ENCODE measurements around the gene OSBPL3.

Gene OSBPL3

GRCh38 chr7:24955313-24955712 is 24.7 kb downstream of the OSBPL3 start:
- no peak for DNase-seq (ENCODE audit: low spot score)

GRCh38 chr7:24952464-24952863 is 27.5 kb downstream of the OSBPL3 start:
- DNase-seq (ENCODE audit: low spot score), result no peak

- no peak for DNase-seq (ENCODE audit: low spot score)
Observed at GRCh38 chr7:24951441-24951980, 28.5 kb downstream of the OSBPL3 start.

DNA sequence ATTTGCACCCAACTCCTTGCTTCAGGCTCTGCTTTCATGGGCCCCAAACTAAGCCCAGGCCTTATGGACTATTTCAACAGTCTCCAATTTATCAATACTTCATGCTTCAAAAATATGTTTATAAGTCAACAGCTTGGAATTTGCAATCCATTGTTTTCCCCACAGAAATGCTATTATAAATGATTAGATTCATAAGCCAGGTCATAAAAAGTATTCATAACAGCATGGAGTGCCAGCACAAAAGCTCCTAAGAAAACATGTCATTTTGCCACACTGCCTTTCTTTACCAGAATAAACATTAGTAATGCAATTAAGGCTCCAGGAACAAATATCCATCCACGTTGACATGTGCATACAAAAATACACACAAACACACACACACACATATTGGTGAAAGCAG is 30.1 kb downstream of the OSBPL3 start:
- no peak for DNase-seq (ENCODE audit: low spot score)

- DNase-seq (ENCODE audit: low spot score), result no peak
Observed at GRCh38 chr7:24948739-24949138, 31.2 kb downstream of the OSBPL3 start.

DNA sequence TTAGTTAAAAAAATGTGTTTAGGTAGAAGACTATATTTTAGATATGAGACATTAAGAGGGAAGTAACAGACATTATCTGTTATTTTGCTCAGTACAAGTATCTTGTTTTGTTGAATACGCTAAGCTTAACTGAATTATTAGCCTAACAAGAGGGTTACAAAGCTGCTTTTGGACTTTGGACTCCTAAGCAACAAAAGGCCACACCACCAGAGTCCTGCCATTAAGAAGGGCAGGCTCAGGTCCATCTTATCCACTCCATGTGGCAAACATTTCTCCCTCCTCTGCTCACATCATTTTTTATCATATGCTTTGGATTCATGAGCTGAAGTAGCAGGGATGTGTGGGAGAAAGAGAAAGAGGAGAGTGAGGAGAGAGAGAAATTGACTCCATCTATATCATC is 33.5 kb downstream of the OSBPL3 start:
- DNase-seq (ENCODE audit: low spot score), result no peak

- DNase-seq (ENCODE audit: low spot score), result no peak
Observed at GRCh38 chr7:24945899-24946298, 34.1 kb downstream of the OSBPL3 start.

- no peak for DNase-seq (ENCODE audit: low spot score)
Observed at GRCh38 chr7:24943096-24943948, 36.7 kb downstream of the OSBPL3 start.

DNA sequence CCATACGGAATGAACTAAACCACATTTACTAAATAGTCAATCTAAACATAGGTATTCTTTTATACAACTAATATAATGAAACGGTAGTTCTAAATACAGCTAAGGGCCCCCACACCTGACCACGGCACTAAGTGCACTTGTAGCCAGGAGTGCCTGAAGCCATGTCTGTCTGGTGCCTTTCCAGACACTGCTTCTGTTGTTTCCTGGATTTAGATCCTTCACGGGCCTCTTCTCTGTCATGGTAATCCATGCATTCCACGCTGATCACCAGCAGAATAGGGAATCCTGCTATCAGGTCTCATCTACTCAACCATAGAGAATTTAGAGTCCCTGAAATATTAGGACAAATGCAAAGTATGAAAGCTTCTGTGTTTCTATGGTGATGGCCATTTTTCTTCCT is 37.8 kb downstream of the OSBPL3 start:
- DNase-seq (ENCODE audit: low spot score), result no peak

DNA sequence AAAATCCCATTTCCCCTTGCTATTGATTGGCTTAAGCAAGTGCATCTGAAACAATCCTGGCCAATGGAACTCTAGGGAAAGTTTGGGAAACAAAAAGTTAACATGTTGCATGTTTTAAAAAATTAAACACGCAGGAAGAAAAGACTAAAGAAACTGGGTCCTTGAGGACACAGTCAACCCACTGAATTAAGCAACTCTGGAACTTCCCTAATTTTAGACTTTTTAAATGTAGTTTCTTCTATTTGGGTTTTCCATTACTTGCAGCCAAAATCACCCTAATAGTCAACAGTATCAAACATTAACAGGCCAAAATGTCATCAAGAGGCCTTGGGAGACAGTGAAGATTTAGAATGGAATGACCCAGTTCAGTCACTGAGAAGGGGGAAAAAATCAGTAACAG is 40.6 kb downstream of the OSBPL3 start:
- no peak for DNase-seq (ENCODE audit: low spot score)

GRCh38 chr7:24936121-24936824 is 43.7 kb downstream of the OSBPL3 start:
- DNase-seq (ENCODE audit: low spot score), result no peak

DNA sequence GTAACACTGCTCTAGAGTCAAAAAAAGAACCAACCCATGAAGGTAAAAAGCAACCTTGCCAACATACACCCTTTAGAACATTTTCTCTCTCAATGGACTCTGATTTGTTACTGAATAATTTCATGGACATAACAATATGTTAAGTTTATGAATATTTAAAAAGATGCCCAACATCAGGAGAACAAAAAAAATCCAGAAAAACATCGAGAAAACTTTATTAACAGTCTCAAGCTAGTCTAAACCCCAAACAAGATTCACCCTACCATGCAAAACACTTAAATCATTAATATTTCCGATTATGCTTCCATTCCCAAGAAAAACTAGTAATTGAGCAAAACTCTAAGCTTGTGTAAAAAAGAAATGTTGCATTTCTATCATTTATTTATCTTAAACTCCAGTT is 46.7 kb downstream of the OSBPL3 start:
- DNase-seq (ENCODE audit: low spot score), result no peak

DNA sequence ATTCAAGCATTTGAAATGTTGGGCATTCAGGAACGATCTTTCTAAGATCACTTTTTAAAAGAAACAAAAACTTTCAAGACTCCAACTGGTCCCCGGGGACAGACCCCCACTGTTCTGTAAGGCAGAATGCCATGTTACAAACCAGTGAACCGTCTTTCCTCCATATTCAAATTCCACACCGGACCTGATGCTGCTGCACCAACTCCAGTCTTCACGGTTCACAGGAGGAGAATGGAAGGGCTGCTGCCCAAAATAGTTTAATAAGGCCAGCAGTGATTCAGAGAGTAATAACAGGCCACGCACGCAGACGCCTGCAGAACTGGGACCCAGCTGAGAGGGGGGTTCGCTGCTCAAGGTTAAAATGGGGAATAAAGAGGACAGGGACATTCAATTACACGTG is 47.2 kb downstream of the OSBPL3 start:
- peak; percentile 66 for DNase-seq (ENCODE audit: low spot score)

DNA sequence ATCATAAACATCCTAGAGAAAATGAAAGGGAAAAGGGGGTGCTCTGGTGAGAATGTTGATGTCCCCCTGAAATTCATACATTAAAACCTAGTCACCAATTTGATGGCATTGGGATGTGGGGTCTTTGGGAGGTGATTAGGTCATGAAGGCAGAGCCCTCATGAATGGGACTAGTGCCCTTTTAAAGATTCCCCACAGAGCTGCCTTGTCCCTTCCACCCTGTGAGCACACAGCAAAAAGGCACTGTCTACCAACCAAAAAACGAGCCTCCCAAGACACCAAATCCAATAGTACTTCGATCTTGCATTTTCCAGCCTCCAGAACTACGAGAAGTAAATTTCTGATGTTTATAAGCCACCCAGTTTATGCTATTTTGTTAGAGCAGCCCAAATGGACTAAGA is 47.6 kb downstream of the OSBPL3 start:
- DNase-seq (ENCODE audit: low spot score), result no peak

DNA sequence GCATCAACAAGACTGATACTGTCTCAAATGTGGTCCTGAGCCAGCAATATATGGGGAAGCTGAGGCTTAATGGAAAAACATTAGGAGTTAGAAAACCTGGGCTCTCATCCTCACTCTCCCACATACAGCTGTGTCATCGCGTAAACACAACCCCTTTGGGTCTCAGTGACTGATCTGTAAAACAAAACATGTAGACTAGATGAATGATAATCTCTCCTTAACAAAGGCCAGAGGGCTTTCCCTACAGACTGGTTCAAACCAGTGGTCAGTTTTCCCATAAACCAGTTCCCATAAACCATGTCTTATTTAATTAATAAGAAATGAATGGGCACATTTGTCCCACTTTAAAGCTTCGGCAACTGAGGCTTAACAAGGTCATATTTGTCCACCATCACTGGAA is 48.1 kb downstream of the OSBPL3 start:
- no peak for DNase-seq (ENCODE audit: low spot score)

- no peak for DNase-seq (ENCODE audit: low spot score)
Observed at GRCh38 chr7:24930856-24931255, 49.1 kb downstream of the OSBPL3 start.

DNA sequence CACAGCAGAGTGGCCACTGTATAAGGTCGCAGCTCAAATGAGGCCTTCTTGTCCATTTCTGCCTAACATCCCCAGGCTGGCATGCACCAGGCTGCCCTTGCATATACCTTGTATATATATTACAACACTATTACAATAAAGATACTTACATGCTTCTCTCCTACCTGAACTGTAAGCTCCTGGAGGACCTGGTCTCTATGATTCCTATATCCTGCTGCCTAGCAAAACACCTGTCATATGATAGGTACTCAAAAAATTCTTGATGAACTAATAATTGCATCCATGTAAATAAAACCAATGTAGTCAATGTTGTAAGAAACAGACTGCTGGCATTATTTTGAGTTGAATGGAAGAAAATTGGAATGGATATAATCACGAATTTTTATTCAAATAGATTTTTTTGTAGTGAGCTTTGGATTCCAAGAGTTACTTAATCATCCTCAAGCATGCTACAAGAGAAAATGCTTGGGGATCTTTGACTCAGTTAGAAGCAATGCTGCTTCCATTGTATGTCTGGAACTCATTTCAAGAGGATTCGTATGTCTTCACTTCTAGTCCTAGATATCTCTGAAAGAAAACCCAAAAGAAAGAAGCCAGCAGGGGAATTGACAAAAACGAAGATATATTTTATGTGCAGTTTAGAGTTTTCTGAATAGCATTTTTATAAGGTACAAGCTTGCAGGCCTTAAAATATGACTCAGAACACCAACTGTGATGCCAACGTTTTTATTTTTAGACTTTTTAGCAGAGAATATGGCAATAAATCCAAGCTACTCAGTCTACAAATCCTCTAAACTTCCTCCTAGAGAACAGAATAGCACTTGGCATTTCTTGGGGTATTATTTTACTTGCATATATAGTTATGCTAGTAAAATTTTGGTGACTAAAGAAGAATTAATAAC is 53.1 kb downstream of the OSBPL3 start:
- DNase-seq (ENCODE audit: low spot score), result no peak

DNA sequence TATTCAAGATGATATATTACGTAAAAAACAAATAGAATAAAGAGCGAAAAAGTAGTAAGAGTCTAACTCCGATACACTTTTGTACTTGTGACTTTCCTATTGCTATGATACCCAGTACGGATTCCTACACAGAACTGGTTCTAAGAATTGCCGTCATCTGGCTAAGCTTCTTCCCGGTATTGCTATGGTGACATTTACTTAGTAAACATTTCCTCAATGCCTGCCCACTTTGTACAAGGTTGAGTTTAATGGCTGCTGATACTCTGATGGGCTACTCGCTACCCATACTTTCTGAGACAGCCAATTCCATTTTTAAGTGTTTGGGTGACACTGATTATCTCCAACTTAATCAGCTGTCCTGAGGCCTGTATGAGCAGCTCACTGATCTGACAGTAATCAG is 55.6 kb downstream of the OSBPL3 start:
- DNase-seq (ENCODE audit: low spot score), result no peak

- no peak for DNase-seq (ENCODE audit: low spot score)
Observed at GRCh38 chr7:24923172-24923865, 56.7 kb downstream of the OSBPL3 start.

GRCh38 chr7:24922099-24922773 is 57.7 kb downstream of the OSBPL3 start:
- no peak for DNase-seq (ENCODE audit: low spot score)

DNA sequence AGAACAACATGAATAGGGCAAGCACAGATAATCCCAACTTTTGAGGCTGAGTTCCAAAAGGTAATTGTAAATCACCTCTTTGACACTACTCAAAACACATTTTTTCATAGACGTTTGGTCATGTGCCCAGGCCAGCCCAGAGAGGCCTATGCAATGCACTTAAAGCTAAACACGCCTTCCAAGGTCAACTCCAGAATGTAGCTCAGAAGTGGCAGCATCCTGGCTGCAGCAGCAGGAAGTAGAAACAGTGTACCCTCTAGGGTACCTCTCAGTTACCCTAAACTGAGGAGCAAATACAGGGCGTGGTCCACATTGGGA is 58.7 kb downstream of the OSBPL3 start:
- DNase-seq (ENCODE audit: low spot score), result no peak

All from germinal center (tissue), 1 donor.